Nephron progenitor cell (in vitro differentiated cells): ENCODE results near the gene EDEM2.

Experiments
- DNase-seq: peaks from one replicate; pipeline ENCODE4 v3.0.0; 2021
- H3K27ac Mint-ChIP-seq: 2 replicates; pipeline ENCODE4 v1.8.0; 2021; ENCODE audit warnings: mild to moderate bottlenecking, moderate library complexity, mixed read lengths
- H3K27me3 Mint-ChIP-seq: 2 replicates; pipeline ENCODE4 v1.8.0; 2021; ENCODE audit warnings: mild to moderate bottlenecking, low read depth, mixed read lengths; ENCODE audit not compliant: poor library complexity
- H3K36me3 Mint-ChIP-seq: 2 replicates; pipeline ENCODE4 v1.8.0; 2021; ENCODE audit warnings: low read depth, mixed read lengths
- H3K4me1 Mint-ChIP-seq: 2 replicates; pipeline ENCODE4 v1.8.0; 2021; ENCODE audit warnings: mixed read lengths
- H3K4me3 Mint-ChIP-seq: 2 replicates; pipeline ENCODE4 v1.8.0; 2021; ENCODE audit warnings: mild to moderate bottlenecking, moderate library complexity, mixed read lengths
- H3K9me3 Mint-ChIP-seq: 2 replicates; pipeline ENCODE4 v1.8.0; 2021; ENCODE audit warnings: mild to moderate bottlenecking, moderate library complexity, mixed read lengths
- CTCF ChIP-seq: fragments of 200-600 bp; sonication (generic); IDR thresholded peaks from 2 replicates; pipeline ENCODE4 v1.5.0; 2021; ENCODE audit warnings: antibody characterized with exemption

EDEM2 gene

GRCh38 chr20:35134880-35135279 is 12.3 kb downstream of the EDEM2 start:
- no peak for DNase-seq
- Mint-ChIP-seq H3K4me3 (no peak overlapping the region), H3K9me3 (no peaks in the 10 kb centered on the region), H3K27me3 (no peaks in the 10 kb centered on the region), H3K27ac (no peak overlapping the region), H3K4me1 (no peaks in the 10 kb centered on the region), H3K36me3 (peaks cover 34% of the 10 kb centered on the region)
- no peak for TF ChIP-seq CTCF

- H3K4me3 Mint-ChIP-seq, result no peak overlapping the region
- H3K9me3 Mint-ChIP-seq, result no peaks in the 10 kb centered on the region
- no peaks in the 10 kb centered on the region for H3K27me3 Mint-ChIP-seq
- no peaks in the 10 kb centered on the region for H3K4me1 Mint-ChIP-seq
- no peak for DNase-seq
- no peak for TF ChIP-seq CTCF
- no peak overlapping the region for H3K27ac Mint-ChIP-seq
- peaks cover 34% of the 10 kb centered on the region for H3K36me3 Mint-ChIP-seq
These were observed 12.7 kb downstream of the EDEM2 start for GRCh38 chr20:35134472-35134871.

DNA sequence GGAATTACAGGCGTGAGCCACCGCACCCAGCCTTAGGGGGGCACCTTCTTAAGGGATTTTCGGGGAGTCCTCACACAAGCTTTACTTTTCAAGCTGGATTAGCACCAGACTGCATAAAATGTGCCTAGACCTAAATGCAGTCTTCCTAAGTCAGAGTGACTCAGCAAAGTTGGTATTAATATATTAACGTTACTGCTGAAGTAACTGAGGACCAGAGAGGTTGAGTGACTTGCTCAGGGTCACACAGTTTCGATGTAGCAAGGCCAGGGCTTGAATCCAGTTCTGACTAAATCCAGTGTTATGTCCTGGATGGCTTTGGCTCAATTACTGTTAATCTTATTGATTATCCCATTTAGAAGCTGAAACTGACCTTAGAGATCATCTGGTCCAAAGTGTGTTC is 13.4 kb downstream of the EDEM2 start:
- no peaks in the 10 kb centered on the region for H3K4me1 Mint-ChIP-seq
- H3K27ac Mint-ChIP-seq, result no peak overlapping the region
- no peaks in the 10 kb centered on the region for H3K27me3 Mint-ChIP-seq
- no peaks in the 10 kb centered on the region for H3K9me3 Mint-ChIP-seq
- DNase-seq, result no peak
- peaks cover 34% of the 10 kb centered on the region for H3K36me3 Mint-ChIP-seq
- no peak overlapping the region for H3K4me3 Mint-ChIP-seq
- no peak for TF ChIP-seq CTCF

- DNase-seq, result no peak
- no peak for TF ChIP-seq CTCF
- H3K4me3 Mint-ChIP-seq, result no peak overlapping the region
These were observed 14.1 kb downstream of the EDEM2 start for GRCh38 chr20:35133031-35133430.

GRCh38 chr20:35131934-35132333 is 15.2 kb downstream of the EDEM2 start:
- Mint-ChIP-seq H3K9me3 (no peaks in the 10 kb centered on the region), H3K27ac (no peak overlapping the region), H3K4me1 (no peaks in the 10 kb centered on the region), H3K36me3 (peaks cover 34% of the 10 kb centered on the region), H3K4me3 (no peak overlapping the region), H3K27me3 (no peaks in the 10 kb centered on the region)
- no peak for DNase-seq
- TF ChIP-seq CTCF, result no peak

More at GRCh38 chr20:35133031-35133430, 14.1 kb downstream of the EDEM2 start:
- Mint-ChIP-seq H3K4me1 (no peaks in the 10 kb centered on the region), H3K36me3 (peaks cover 34% of the 10 kb centered on the region), H3K27me3 (no peaks in the 10 kb centered on the region), H3K27ac (peak overlapping the region; percentile 52), H3K9me3 (no peaks in the 10 kb centered on the region)

- H3K27ac Mint-ChIP-seq, result no peak overlapping the region
- H3K27me3 Mint-ChIP-seq, result no peaks in the 10 kb centered on the region
- DNase-seq, result no peak
- H3K9me3 Mint-ChIP-seq, result no peaks in the 10 kb centered on the region
- H3K4me1 Mint-ChIP-seq, result no peaks in the 10 kb centered on the region
- no peak for TF ChIP-seq CTCF
- H3K4me3 Mint-ChIP-seq, result no peak overlapping the region
- peaks cover 45% of the 10 kb centered on the region for H3K36me3 Mint-ChIP-seq
These were observed 17.5 kb downstream of the EDEM2 start for GRCh38 chr20:35129647-35130069.
